NCI-H1930 (cell line): ENCODE data around the gene SERPINA4.

ENCODE experiments used
- DNase-seq, 2 experiments: peaks; one replicate each; lab custom pipeline; 2025; lab: John Stamatoyannopoulos, UW

The SERPINA4 gene, protein sequence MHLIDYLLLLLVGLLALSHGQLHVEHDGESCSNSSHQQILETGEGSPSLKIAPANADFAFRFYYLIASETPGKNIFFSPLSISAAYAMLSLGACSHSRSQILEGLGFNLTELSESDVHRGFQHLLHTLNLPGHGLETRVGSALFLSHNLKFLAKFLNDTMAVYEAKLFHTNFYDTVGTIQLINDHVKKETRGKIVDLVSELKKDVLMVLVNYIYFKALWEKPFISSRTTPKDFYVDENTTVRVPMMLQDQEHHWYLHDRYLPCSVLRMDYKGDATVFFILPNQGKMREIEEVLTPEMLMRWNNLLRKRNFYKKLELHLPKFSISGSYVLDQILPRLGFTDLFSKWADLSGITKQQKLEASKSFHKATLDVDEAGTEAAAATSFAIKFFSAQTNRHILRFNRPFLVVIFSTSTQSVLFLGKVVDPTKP

GRCh38 chr14:94560751-94561655 is at the start of gene SERPINA4:
TSS of gene SERPINA4 (plus strand) at chr14:94561442. CDS start at chr14:94563483, 2,041 bp downstream.
- DNase-seq, result no peak

GRCh38 chr14:94514351-94514750 is 46.9 kb upstream of the SERPINA4 start:
- no peak for DNase-seq

GRCh38 chr14:94515426-94515825 is 45.8 kb upstream of the SERPINA4 start:
- no peak for DNase-seq

GRCh38 chr14:94515856-94516255 is 45.4 kb upstream of the SERPINA4 start:
- no peak for DNase-seq

GRCh38 chr14:94517248-94517640 is 44.0 kb upstream of the SERPINA4 start:
- DNase-seq, result no peak

DNA sequence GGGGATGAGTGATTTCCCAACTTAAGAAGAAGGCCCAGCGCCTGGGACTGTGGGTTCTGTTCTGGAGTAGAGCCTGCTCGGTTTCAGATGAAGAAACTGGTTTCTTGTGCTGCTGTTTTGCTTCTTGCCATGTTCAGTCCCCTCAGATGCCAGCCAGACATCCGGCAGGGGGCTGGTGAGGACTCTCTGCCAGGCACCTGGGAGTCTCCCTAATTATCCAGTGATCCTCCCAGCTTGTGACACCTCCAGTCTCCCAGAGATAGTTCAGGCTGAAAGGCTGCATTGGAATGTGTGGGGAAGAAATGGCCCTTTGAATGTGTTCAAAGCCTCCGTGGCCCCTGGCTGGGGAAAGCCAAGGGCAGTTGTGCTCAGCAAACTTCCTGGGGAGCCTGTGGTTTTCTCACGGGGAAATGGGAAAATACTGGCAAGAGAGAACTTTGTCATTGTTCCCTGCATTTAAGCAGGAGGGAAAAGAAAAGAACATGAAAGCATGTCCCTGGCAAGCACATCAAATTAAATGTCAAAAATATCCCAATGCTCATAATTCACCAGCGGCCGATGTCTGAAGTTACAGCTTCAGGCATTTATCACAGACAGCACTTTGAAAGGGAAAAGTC is 43.5 kb upstream of the SERPINA4 start:
- DNase-seq, result no peak

- no peak for DNase-seq
Measured at GRCh38 chr14:94521375-94522114, 39.7 kb upstream of the SERPINA4 start.

DNA sequence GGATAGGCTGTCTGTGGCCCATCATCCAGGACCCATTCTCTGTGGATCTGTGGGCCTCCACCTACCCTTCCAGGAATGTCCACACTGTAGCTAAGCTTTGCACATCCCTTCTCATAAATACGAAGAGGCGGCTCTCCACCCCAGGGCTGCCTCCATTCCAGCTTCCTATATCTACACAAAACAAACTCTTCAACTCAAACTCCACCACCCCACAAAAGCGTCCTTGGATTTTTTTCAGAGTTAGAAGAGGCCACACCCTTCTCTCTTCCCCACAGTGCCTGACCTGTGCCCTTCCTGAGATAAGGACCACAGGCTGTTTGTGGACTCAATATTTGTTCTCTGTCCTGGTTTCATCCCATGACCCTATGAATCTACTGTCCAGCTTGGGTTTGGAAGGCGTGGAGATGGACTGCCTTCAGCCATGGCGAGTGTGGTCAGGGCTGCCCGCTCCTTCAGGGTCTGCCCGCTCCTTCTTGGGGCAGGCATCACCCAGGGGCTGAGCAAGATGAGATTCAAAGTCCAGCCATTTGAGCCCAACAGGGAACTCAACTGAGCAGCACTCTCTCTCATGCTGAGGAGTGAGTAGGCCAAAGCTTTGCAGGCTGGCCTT is 39.0 kb upstream of the SERPINA4 start:
- no peak for DNase-seq

DNA sequence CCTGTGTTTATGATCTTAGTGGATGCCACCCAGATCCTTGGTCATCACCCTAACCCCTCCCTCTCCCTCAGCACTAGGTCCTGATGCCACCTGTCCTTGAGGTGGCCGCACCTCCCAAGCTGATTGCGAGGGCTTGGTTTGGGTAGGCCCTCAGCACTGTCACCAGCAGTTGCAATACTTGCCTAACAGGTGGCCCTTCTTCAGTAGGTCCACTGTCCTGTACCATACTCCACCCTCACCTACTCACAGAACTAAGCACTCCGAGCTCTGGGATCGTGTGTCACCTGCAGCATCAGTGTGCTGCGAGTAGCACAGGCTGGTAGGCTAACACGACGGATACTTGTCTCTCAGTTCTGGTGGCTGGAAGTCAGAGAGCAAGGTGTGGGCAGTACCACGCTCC is 38.0 kb upstream of the SERPINA4 start:
- no peak for DNase-seq

DNA sequence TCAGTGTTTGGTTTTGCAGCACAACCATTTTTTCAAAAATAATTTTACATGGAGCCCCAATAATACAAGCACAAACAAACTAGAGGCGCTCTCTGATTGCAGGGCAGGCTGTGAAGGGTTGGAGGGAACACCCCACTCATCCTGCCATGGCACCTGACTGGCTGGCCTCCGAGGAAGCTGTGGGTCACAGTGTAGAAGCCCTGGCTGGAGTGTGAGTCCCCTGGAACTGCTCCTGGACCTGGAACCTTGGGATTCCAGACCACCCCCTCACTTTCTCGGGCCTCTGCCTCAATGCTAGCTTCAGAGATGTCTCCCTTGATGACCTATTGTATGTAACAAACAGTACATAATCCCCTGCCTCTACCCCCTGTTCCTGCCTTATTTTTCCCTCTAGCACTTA is 37.1 kb upstream of the SERPINA4 start:
- no peak for DNase-seq

GRCh38 chr14:94531187-94531586 is 30.1 kb upstream of the SERPINA4 start:
- DNase-seq, result no peak

DNA sequence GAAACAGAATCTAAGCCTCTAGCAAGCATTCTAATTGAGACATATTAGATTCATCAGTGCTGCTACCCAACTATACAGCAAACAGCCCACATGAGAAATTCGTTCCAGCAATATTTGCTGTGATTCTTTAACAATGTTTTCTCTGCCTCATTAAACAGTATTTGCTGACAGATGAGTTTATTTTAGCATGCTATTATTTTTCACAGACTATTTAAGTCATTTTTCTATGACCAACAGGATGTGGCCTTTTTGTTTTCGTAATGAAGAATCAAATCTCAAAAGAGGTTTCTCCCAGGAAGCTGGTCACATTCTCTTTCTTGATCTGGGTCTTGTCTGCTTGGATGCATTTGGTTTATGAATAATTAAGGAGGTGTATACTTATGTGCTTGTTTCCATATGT is 28.8 kb upstream of the SERPINA4 start:
- no peak for DNase-seq

DNA sequence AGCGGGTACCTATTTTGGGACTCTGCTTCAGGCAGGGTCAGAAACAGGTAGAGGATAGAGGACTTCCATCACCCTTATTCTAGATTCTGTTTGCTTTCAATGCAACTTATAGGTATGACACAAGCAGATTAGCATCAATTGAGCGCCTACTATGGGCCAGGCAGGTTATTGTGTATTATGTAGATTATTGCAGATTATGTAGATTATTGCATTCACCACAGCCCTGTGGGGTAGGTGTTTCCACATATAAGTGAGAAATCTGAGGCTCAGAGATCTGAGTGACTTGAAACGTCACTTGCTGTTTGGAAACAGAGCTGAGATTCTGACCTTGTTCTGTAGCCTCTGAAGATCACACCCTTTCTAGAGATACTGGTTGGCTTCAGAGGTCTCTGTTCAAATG is 25.7 kb upstream of the SERPINA4 start:
- no peak for DNase-seq

- DNase-seq, result no peak
Measured at GRCh38 chr14:94536836-94537235, 24.4 kb upstream of the SERPINA4 start.

DNA sequence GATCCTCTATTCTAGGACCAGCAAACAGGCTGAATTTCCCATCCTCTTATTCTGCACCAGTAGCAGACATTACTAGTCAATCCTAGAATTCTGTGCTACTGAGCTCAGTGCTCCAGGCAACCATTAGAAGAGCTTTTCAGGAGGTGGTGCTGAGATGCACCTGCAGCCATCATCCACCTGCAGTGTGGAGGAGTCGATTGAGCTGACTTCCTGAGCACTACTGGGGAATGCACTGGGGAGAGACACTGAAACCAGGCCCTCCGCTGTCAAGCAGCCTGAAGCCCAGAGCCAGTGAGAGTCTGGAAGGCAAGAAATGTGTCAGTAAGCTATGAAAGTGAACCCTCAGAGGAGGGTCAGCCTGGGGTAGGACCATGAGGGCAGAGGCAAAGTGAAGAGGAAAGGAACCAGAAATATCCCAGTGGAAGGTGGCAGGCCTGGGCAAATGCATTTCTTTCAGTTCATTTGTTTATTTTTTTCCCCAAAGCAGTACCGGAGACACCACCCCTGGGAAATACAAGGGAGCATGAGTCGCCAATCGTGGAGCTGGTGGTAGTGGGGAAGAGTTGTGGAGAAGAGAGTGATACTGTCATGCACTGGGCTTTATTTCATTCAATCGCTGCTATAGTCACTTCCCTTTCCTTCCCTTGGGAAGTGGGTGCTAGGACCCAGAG is 23.0 kb upstream of the SERPINA4 start:
- no peak for DNase-seq

DNA sequence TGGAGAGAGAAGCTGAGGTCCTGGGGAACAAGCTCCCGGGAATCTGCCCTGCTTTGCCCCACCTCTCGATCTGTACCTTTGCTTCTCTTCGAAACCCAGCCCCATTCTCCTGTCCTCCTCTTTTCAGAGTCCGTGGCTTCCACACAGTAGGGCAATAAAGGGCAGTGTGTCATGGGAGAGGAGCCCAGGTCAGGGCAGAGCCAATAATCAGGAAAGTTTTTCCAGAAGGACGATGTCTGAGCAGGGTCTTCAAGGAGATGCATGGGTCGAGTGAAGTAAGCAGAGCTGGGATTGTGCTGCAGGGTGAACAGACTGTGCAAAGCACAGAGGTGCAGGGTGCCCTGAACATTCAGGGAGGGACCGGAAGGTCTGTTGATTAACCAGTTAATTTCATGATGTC is 22.1 kb upstream of the SERPINA4 start:
- no peak for DNase-seq

GRCh38 chr14:94540031-94540794 is 21.0 kb upstream of the SERPINA4 start:
- no peak for DNase-seq

GRCh38 chr14:94541234-94541975 is 19.8 kb upstream of the SERPINA4 start:
- no peak for DNase-seq

- DNase-seq, result no peak
Measured at GRCh38 chr14:94542111-94542810, 19.0 kb upstream of the SERPINA4 start.
